GM19397 (cell line): ENCODE measurements around the gene DDX4.

ENCODE experiments used
- ATAC-seq: cut with Tn5 transposase; IDR thresholded peaks from one replicate; pipeline ENCODE4 v1.9.1; 2021; ENCODE audit warnings: mild to moderate bottlenecking, moderate library complexity; ENCODE audit not compliant: unreplicated experiment

DDX4 gene

GRCh38 chr5:55820488-55820887 lies 82.6 kb downstream of the DDX4 start:
- ATAC-seq: no peak

GRCh38 chr5:55821731-55822512 lies 84.1 kb downstream of the DDX4 start:
- no peak for ATAC-seq

GRCh38 chr5:55823151-55823796 lies 85.4 kb downstream of the DDX4 start:
- ATAC-seq: no peak

- ATAC-seq: no peak
These were observed 92.1 kb downstream of the DDX4 start for GRCh38 chr5:55829956-55830355.

- ATAC-seq: no peak
These were observed 94.6 kb downstream of the DDX4 start for GRCh38 chr5:55832446-55832845.

- ATAC-seq: no peak
These were observed 98.3 kb downstream of the DDX4 start for GRCh38 chr5:55836191-55836590.

- ATAC-seq: no peak
These were observed 104.1 kb downstream of the DDX4 start for GRCh38 chr5:55841976-55842375.

- no peak for ATAC-seq
These were observed 110.0 kb downstream of the DDX4 start for GRCh38 chr5:55847837-55848236.

GRCh38 chr5:55848783-55849182 lies 110.9 kb downstream of the DDX4 start:
- ATAC-seq: no peak

GRCh38 chr5:55850839-55851674 lies 113.2 kb downstream of the DDX4 start, which contains the start of gene IL31RA:
TSS of gene IL31RA (plus strand) at chr5:55851357. CDS start at chr5:55851571, 214 bp downstream.
- ATAC-seq: no peak

GRCh38 chr5:55851675-55851979 lies 113.8 kb downstream of the DDX4 start:
- no peak for ATAC-seq

GRCh38 chr5:55852503-55852902 lies 114.6 kb downstream of the DDX4 start:
- no peak for ATAC-seq

GRCh38 chr5:55853041-55853670 lies 115.3 kb downstream of the DDX4 start:
- no peak for ATAC-seq

- ATAC-seq: no peak
These were observed 116.0 kb downstream of the DDX4 start for GRCh38 chr5:55853818-55854217.

- ATAC-seq: no peak
These were observed 117.6 kb downstream of the DDX4 start for GRCh38 chr5:55855509-55855908.

- ATAC-seq: no peak
These were observed 118.8 kb downstream of the DDX4 start for GRCh38 chr5:55856516-55857246.

GRCh38 chr5:55857247-55857640 lies 119.4 kb downstream of the DDX4 start:
- ATAC-seq: no peak

GRCh38 chr5:55858104-55858503 lies 120.2 kb downstream of the DDX4 start:
- no peak for ATAC-seq

GRCh38 chr5:55860288-55860687 lies 122.4 kb downstream of the DDX4 start:
- ATAC-seq: no peak

- no peak for ATAC-seq
These were observed 122.8 kb downstream of the DDX4 start for GRCh38 chr5:55860709-55861108.
